ENCODE measurements around the gene GALNTL6.

GALNTL6 gene

DNA sequence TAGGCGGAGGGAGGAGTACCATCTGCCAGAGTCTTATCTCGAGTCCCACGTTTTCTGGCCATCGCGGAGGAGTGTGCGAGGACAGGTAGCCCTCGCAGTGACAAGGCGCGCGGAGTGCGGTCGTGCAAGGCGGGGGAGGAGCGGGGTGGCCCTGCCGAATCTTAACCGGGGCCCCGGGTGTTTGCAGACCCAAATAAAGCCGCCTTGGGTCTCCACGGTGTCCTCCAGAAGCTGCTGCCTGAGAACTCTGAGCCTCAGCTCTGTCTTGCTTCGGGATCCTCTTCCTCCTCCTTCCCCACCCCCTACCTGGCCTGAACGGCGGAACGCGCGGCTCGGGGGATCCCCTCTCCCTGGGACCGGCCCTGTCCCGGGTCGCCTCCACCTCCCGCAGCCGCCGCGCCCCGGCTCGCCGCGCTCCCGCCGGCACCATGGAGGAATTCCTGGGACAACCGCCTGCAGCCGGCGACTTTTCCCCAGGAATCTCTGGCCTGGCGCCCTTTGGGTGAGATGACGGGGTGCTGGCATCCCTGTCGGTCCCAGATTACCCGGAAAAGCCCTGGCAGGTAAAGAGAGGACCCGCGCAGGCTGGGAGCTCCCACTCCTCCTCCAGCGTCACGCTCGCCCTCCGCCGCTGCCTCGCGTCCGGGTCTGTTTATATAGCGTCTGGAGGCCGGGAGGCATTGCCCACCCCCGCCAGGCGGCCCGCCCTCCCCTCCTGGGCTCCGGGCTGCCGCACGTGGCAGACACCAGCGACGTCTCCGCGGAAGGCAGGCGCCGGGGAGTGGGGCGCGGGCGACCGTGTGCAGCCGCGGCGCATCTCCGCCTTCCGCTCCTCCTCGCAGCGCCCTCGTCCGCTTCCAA lies at the start of gene GALNTL6:
GALNTL6 (plus strand) TSS at position 740 of the 861 bp plus-strand sequence.
- Histone ChIP-seq H3K27ac (ENCODE audit: low read length) (no peak within 1 kb of the TSS), H3K4me3 (ENCODE audit: low read length in 2 of 2) (peak within 1 kb of the TSS; percentile 61 to 73), H3K27me3 (ENCODE audit: control insufficient read depth in 1 of 2, insufficient read depth in 2 of 2, low read length in 2 of 2) (peaks cover 15 to 20% of the 10 kb centered on the region in 2 donors), H3K9ac (ENCODE audit: low read length in 2 of 2) (no peak within 1 kb of the TSS), H3K4me1 (ENCODE audit: control insufficient read depth, insufficient read depth, low read length) (peaks cover 7% of the 10 kb centered on the region), H3K9me3 (ENCODE audit: control insufficient read depth in 2 of 2, low read length in 2 of 2) (no peaks in the 10 kb centered on the region), H3K36me3 (ENCODE audit: control insufficient read depth in 2 of 2, insufficient read depth in 2 of 2, low read length in 2 of 2) (no peaks in the 10 kb centered on the region)

GRCh38 chr4:171765514-171765913 lies 47.7 kb upstream of the GALNTL6 start:
- Histone ChIP-seq H3K27me3 (ENCODE audit: control insufficient read depth in 1 of 2, insufficient read depth in 2 of 2, low read length in 2 of 2) (no peaks in the 10 kb centered on the region), H3K36me3 (ENCODE audit: control insufficient read depth in 2 of 2, insufficient read depth in 2 of 2, low read length in 2 of 2) (no peaks in the 10 kb centered on the region), H3K4me3 (ENCODE audit: low read length in 2 of 2) (no peak overlapping the region), H3K9ac (ENCODE audit: low read length in 2 of 2) (no peak overlapping the region), H3K4me1 (ENCODE audit: control insufficient read depth, insufficient read depth, low read length) (no peaks in the 10 kb centered on the region), H3K9me3 (ENCODE audit: control insufficient read depth in 2 of 2, low read length in 2 of 2) (no peaks in the 10 kb centered on the region), H3K27ac (ENCODE audit: low read length) (no peak overlapping the region)

- Histone ChIP-seq H3K9me3 (ENCODE audit: control insufficient read depth in 2 of 2, low read length in 2 of 2) (no peaks in the 10 kb centered on the region), H3K27me3 (ENCODE audit: control insufficient read depth in 1 of 2, insufficient read depth in 2 of 2, low read length in 2 of 2) (no peaks in the 10 kb centered on the region), H3K4me1 (ENCODE audit: control insufficient read depth, insufficient read depth, low read length) (no peaks in the 10 kb centered on the region), H3K4me3 (ENCODE audit: low read length in 2 of 2) (no peak overlapping the region), H3K36me3 (ENCODE audit: control insufficient read depth in 2 of 2, insufficient read depth in 2 of 2, low read length in 2 of 2) (no peaks in the 10 kb centered on the region), H3K9ac (ENCODE audit: low read length in 2 of 2) (no peak overlapping the region), H3K27ac (ENCODE audit: low read length) (no peak overlapping the region)
These were observed 38.5 kb upstream of the GALNTL6 start for GRCh38 chr4:171774642-171775190.

- no peak overlapping the region for H3K4me3 ChIP-seq (ENCODE audit: low read length in 2 of 2)
- H3K27me3 ChIP-seq (ENCODE audit: control insufficient read depth in 1 of 2, insufficient read depth in 2 of 2, low read length in 2 of 2) = no peaks in the 10 kb centered on the region
- no peak overlapping the region for H3K9ac ChIP-seq (ENCODE audit: low read length in 2 of 2)
- no peaks in the 10 kb centered on the region for H3K36me3 ChIP-seq (ENCODE audit: control insufficient read depth in 2 of 2, insufficient read depth in 2 of 2, low read length in 2 of 2)
- peaks cover 0 to 4% of the 10 kb centered on the region in 2 donors for H3K9me3 ChIP-seq (ENCODE audit: control insufficient read depth in 2 of 2, low read length in 2 of 2)
- no peak overlapping the region for H3K27ac ChIP-seq (ENCODE audit: low read length)
- no peaks in the 10 kb centered on the region for H3K4me1 ChIP-seq (ENCODE audit: control insufficient read depth, insufficient read depth, low read length)
These were observed 33.9 kb upstream of the GALNTL6 start for GRCh38 chr4:171779301-171779700.

- no peak overlapping the region for H3K9ac ChIP-seq (ENCODE audit: low read length in 2 of 2)
- no peak overlapping the region for H3K4me3 ChIP-seq (ENCODE audit: low read length in 2 of 2)
- H3K4me1 ChIP-seq (ENCODE audit: control insufficient read depth, insufficient read depth, low read length) = no peaks in the 10 kb centered on the region
These were observed 27.8 kb upstream of the GALNTL6 start for GRCh38 chr4:171785388-171785787.

DNA sequence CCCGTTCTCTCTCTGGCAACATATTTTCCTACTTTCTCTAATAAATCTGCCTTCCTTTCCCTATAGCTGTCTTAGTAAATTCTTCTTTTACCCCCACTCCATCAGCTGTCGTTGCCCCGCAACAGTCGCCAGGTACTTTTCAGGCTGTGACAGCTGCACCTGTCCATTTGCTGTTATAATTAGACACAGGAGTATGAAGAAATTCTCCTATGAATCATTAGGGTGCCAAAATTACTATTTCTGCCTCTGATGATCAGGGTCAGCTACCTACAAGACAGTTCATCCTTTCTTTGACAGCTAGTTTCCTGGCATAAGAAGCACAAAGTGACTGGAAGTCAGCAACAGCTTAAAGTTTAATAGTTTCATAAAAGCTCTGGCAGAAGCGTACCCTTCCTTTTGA lies 19.5 kb upstream of the GALNTL6 start:
- Histone ChIP-seq H3K27me3 (ENCODE audit: control insufficient read depth in 1 of 2, insufficient read depth in 2 of 2, low read length in 2 of 2) (no peaks in the 10 kb centered on the region), H3K27ac (ENCODE audit: low read length) (no peak overlapping the region), H3K36me3 (ENCODE audit: control insufficient read depth in 2 of 2, insufficient read depth in 2 of 2, low read length in 2 of 2) (no peaks in the 10 kb centered on the region), H3K9me3 (ENCODE audit: control insufficient read depth in 2 of 2, low read length in 2 of 2) (no peaks in the 10 kb centered on the region), H3K4me1 (ENCODE audit: control insufficient read depth, insufficient read depth, low read length) (no peaks in the 10 kb centered on the region), H3K4me3 (ENCODE audit: low read length in 2 of 2) (no peak overlapping the region), H3K9ac (ENCODE audit: low read length in 2 of 2) (no peak overlapping the region)

More at GRCh38 chr4:171785388-171785787, 27.8 kb upstream of the GALNTL6 start:
- no peak overlapping the region for H3K27ac ChIP-seq (ENCODE audit: low read length)
- no peaks in the 10 kb centered on the region for H3K27me3 ChIP-seq (ENCODE audit: control insufficient read depth in 1 of 2, insufficient read depth in 2 of 2, low read length in 2 of 2)
- H3K36me3 ChIP-seq (ENCODE audit: control insufficient read depth in 2 of 2, insufficient read depth in 2 of 2, low read length in 2 of 2) = no peaks in the 10 kb centered on the region
- H3K9me3 ChIP-seq (ENCODE audit: control insufficient read depth in 2 of 2, low read length in 2 of 2) = peaks cover 0 to 4% of the 10 kb centered on the region in 2 donors

- Histone ChIP-seq H3K27me3 (ENCODE audit: control insufficient read depth in 1 of 2, insufficient read depth in 2 of 2, low read length in 2 of 2) (no peaks in the 10 kb centered on the region), H3K36me3 (ENCODE audit: control insufficient read depth in 2 of 2, insufficient read depth in 2 of 2, low read length in 2 of 2) (no peaks in the 10 kb centered on the region), H3K9me3 (ENCODE audit: control insufficient read depth in 2 of 2, low read length in 2 of 2) (no peaks in the 10 kb centered on the region), H3K27ac (ENCODE audit: low read length) (no peak overlapping the region), H3K9ac (ENCODE audit: low read length in 2 of 2) (no peak overlapping the region), H3K4me3 (ENCODE audit: low read length in 2 of 2) (no peak overlapping the region), H3K4me1 (ENCODE audit: control insufficient read depth, insufficient read depth, low read length) (no peaks in the 10 kb centered on the region)
These were observed 18.7 kb upstream of the GALNTL6 start for GRCh38 chr4:171794528-171794927.

DNA sequence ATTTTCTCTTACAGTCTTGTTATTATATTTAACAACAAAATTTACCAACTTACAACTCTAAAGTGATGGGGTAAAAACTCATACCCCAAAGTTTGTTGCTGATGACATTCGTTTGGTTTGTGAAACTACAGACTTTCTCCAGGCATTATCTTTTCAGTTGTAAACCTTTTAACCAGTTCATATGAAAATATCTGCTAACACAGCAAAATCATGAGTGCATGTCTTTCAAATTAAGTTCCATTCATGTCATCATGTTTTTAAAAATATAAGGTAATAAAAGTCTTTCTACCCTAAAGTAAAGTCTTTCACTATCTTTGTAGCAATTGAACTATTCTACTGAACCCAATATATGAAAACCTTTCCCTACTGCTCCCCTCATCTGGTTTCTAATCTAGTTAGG lies 3.4 kb upstream of the GALNTL6 start:
- Histone ChIP-seq H3K9ac (ENCODE audit: low read length in 2 of 2) (no peak overlapping the region), H3K27ac (ENCODE audit: low read length) (no peak overlapping the region)

GRCh38 chr4:171812333-171812664 lies 905 bp upstream of the GALNTL6 start:
- peaks cover 7% of the 10 kb centered on the region for H3K4me1 ChIP-seq (ENCODE audit: control insufficient read depth, insufficient read depth, low read length)
- H3K27me3 ChIP-seq (ENCODE audit: control insufficient read depth in 1 of 2, insufficient read depth in 2 of 2, low read length in 2 of 2) = peaks cover 15 to 20% of the 10 kb centered on the region in 2 donors
- no peak overlapping the region for H3K9ac ChIP-seq (ENCODE audit: low read length in 2 of 2)
- H3K9me3 ChIP-seq (ENCODE audit: control insufficient read depth in 2 of 2, low read length in 2 of 2) = no peaks in the 10 kb centered on the region
- H3K27ac ChIP-seq (ENCODE audit: low read length) = no peak overlapping the region
- peak overlapping the region; percentile 51 to 61 for H3K4me3 ChIP-seq (ENCODE audit: low read length in 2 of 2)
- H3K36me3 ChIP-seq (ENCODE audit: control insufficient read depth in 2 of 2, insufficient read depth in 2 of 2, low read length in 2 of 2) = no peaks in the 10 kb centered on the region

More for the DNA sequence above, 3.4 kb upstream of the GALNTL6 start:
- peaks cover 15 to 20% of the 10 kb centered on the region in 2 donors for H3K27me3 ChIP-seq (ENCODE audit: control insufficient read depth in 1 of 2, insufficient read depth in 2 of 2, low read length in 2 of 2)
- no peaks in the 10 kb centered on the region for H3K9me3 ChIP-seq (ENCODE audit: control insufficient read depth in 2 of 2, low read length in 2 of 2)
- peaks cover 7% of the 10 kb centered on the region for H3K4me1 ChIP-seq (ENCODE audit: control insufficient read depth, insufficient read depth, low read length)
- H3K4me3 ChIP-seq (ENCODE audit: low read length in 2 of 2) = no peak overlapping the region
- H3K36me3 ChIP-seq (ENCODE audit: control insufficient read depth in 2 of 2, insufficient read depth in 2 of 2, low read length in 2 of 2) = no peaks in the 10 kb centered on the region

GRCh38 chr4:171813526-171814250 lies 484 bp downstream of the GALNTL6 start:
- H3K9me3 ChIP-seq (ENCODE audit: control insufficient read depth in 2 of 2, low read length in 2 of 2) = no peaks in the 10 kb centered on the region
- H3K4me1 ChIP-seq (ENCODE audit: control insufficient read depth, insufficient read depth, low read length) = peaks cover 7% of the 10 kb centered on the region
- H3K4me3 ChIP-seq (ENCODE audit: low read length in 2 of 2) = peak overlapping the region; percentile 61 to 73
- no peaks in the 10 kb centered on the region for H3K36me3 ChIP-seq (ENCODE audit: control insufficient read depth in 2 of 2, insufficient read depth in 2 of 2, low read length in 2 of 2)
- H3K9ac ChIP-seq (ENCODE audit: low read length in 2 of 2) = no peak overlapping the region
- peaks cover 15 to 20% of the 10 kb centered on the region in 2 donors for H3K27me3 ChIP-seq (ENCODE audit: control insufficient read depth in 1 of 2, insufficient read depth in 2 of 2, low read length in 2 of 2)
- H3K27ac ChIP-seq (ENCODE audit: low read length) = no peak overlapping the region
